ENCODE results near the gene IFITM2.
A peak's percentile ranks its signal among the peaks of the same experiment; 100 is the strongest.
"Not testable (repeated sequence)": the region's sequence is repeated elsewhere in the genome, so short reads cannot be mapped to it uniquely, and the experiment has no call there.

The IFITM2 gene

GRCh38 chr11:342328-342727 is 34.7 kb downstream of the IFITM2 start:
- Histone ChIP-seq H3K4me1 (ENCODE audit: low read length) (peaks cover 8% of the 10 kb centered on the region; the same call in 1 of the 2 replicates), H3K27me3 (ENCODE audit: low read depth, low read length) (peaks cover 13% of the 10 kb centered on the region; the same call in 1 of the 2 replicates), H4K20me1 (ENCODE audit: insufficient read depth, low read length) (no peaks in the 10 kb centered on the region), H3K79me2 (ENCODE audit: low read length) (no peaks in the 10 kb centered on the region), H3K27ac (ENCODE audit: low read length) (no peak overlapping the region), H3K36me3 (replicated peaks; ENCODE audit: low read depth, low read length) (no peaks in the 10 kb centered on the region), H3K9me3 (ENCODE audit: insufficient read depth, low read length) (no peaks in the 10 kb centered on the region), H3K4me2 (ENCODE audit: low read length) (no peak overlapping the region), H3K9ac (ENCODE audit: low read length) (no peak overlapping the region), H2AFZ (ENCODE audit: low read depth, low read length) (no peak overlapping the region), H3K4me3 (ENCODE audit: low read length) (no peak overlapping the region)
- no peak for TF ChIP-seq EZH2phosphoT487 (IDR thresholded peaks at IDR 0.05; ENCODE audit: low read depth)
- TF ChIP-seq CTCF (IDR thresholded peaks at IDR 0.05; ENCODE audit: low read depth, low read length) = no peak

- H2AFZ ChIP-seq (ENCODE audit: low read depth, low read length) = no peak overlapping the region
- H3K79me2 ChIP-seq (ENCODE audit: low read length) = no peaks in the 10 kb centered on the region
- no peaks in the 10 kb centered on the region for H3K9me3 ChIP-seq (ENCODE audit: insufficient read depth, low read length)
- no peak overlapping the region for H3K9ac ChIP-seq (ENCODE audit: low read length)
- H3K36me3 ChIP-seq (replicated peaks; ENCODE audit: low read depth, low read length) = no peaks in the 10 kb centered on the region
- TF ChIP-seq EZH2phosphoT487 (IDR thresholded peaks at IDR 0.05; ENCODE audit: low read depth) = no peak
- TF ChIP-seq CTCF (IDR thresholded peaks at IDR 0.05; ENCODE audit: low read depth, low read length) = no peak
- peaks cover 20% of the 10 kb centered on the region for H3K4me1 ChIP-seq (ENCODE audit: low read length)
- H3K4me2 ChIP-seq (ENCODE audit: low read length) = no peak overlapping the region
- no peak overlapping the region for H3K27ac ChIP-seq (ENCODE audit: low read length)
- peaks cover 11% of the 10 kb centered on the region; the same call in 1 of the 2 replicates for H3K27me3 ChIP-seq (ENCODE audit: low read depth, low read length)
- no peak overlapping the region for H3K4me3 ChIP-seq (ENCODE audit: low read length)
- H4K20me1 ChIP-seq (ENCODE audit: insufficient read depth, low read length) = no peaks in the 10 kb centered on the region
Observed at GRCh38 chr11:344836-345578, 37.4 kb downstream of the IFITM2 start.

GRCh38 chr11:346529-346928 is 38.9 kb downstream of the IFITM2 start:
- H3K36me3 ChIP-seq (replicated peaks; ENCODE audit: low read depth, low read length) = no peaks in the 10 kb centered on the region
- no peak overlapping the region for H3K4me3 ChIP-seq (ENCODE audit: low read length)
- H3K4me2 ChIP-seq (ENCODE audit: low read length) = no peak overlapping the region
- no peaks in the 10 kb centered on the region for H4K20me1 ChIP-seq (ENCODE audit: insufficient read depth, low read length)
- peaks cover 28% of the 10 kb centered on the region for H3K4me1 ChIP-seq (ENCODE audit: low read length)
- H2AFZ ChIP-seq (ENCODE audit: low read depth, low read length) = no peak overlapping the region
- H3K9ac ChIP-seq (ENCODE audit: low read length) = no peak overlapping the region
- no peaks in the 10 kb centered on the region for H3K79me2 ChIP-seq (ENCODE audit: low read length)
- no peak for TF ChIP-seq EZH2phosphoT487 (IDR thresholded peaks at IDR 0.05; ENCODE audit: low read depth)
- no peak for TF ChIP-seq CTCF (IDR thresholded peaks at IDR 0.05; ENCODE audit: low read depth, low read length)
- no peak overlapping the region for H3K27ac ChIP-seq (ENCODE audit: low read length)
- no peaks in the 10 kb centered on the region for H3K9me3 ChIP-seq (ENCODE audit: insufficient read depth, low read length)
- peaks cover 5% of the 10 kb centered on the region; the same call in 1 of the 2 replicates for H3K27me3 ChIP-seq (ENCODE audit: low read depth, low read length)

- H3K79me2 ChIP-seq (ENCODE audit: low read length); H3K27me3 ChIP-seq (ENCODE audit: low read depth, low read length); H3K9ac ChIP-seq (ENCODE audit: low read length); H3K4me3 ChIP-seq (ENCODE audit: low read length); H4K20me1 ChIP-seq (ENCODE audit: insufficient read depth, low read length); H3K27ac ChIP-seq (ENCODE audit: low read length); H3K4me2 ChIP-seq (ENCODE audit: low read length); H3K36me3 ChIP-seq (replicated peaks; ENCODE audit: low read depth, low read length); H3K9me3 ChIP-seq (ENCODE audit: insufficient read depth, low read length); H2AFZ ChIP-seq (ENCODE audit: low read depth, low read length): not testable (repeated sequence)
- H3K4me1 ChIP-seq (ENCODE audit: low read length) = peaks cover 28% of the 10 kb centered on the region
Observed at GRCh38 chr11:349270-349954, 41.8 kb downstream of the IFITM2 start.

- Histone ChIP-seq H3K4me3 (ENCODE audit: low read length) (peak overlapping the region; percentile 53), H2AFZ (ENCODE audit: low read depth, low read length) (peak overlapping the region; percentile 75), H3K4me2 (ENCODE audit: low read length) (peak overlapping the region; percentile 79), H3K4me1 (ENCODE audit: low read length) (peaks cover 35% of the 10 kb centered on the region), H3K27ac (ENCODE audit: low read length) (peak overlapping the region; percentile 22; the same call in 1 of the 2 replicates), H3K9ac (ENCODE audit: low read length) (peak overlapping the region; percentile 51)
- not testable (repeated sequence) for H3K9me3 ChIP-seq (ENCODE audit: insufficient read depth, low read length); H3K36me3 ChIP-seq (replicated peaks; ENCODE audit: low read depth, low read length); H4K20me1 ChIP-seq (ENCODE audit: insufficient read depth, low read length); H3K79me2 ChIP-seq (ENCODE audit: low read length); H3K27me3 ChIP-seq (ENCODE audit: low read depth, low read length)
Observed at GRCh38 chr11:350033-350722, 42.6 kb downstream of the IFITM2 start.
